HepG2 (cell line): Measurements from ENCODE around the gene TMEM63B. TPM values are rescaled to one million over a fixed set of nuclear protein-coding genes. Genes with fewer than 3 reads are reported as not detected.

ENCODE experiments used
- ATAC-seq: fragments of 200-7000 bp; cut with Tn5 transposase; 3 replicates; pipeline ENCODE4 v1.9.1; 2020; ENCODE audit warnings: mild to moderate bottlenecking, moderate library complexity
- BruUV-seq: library from RNA; stranded (reverse); fragments of 400-500 nt; replicated peaks from 2 replicates; lab custom pipeline; 2021; lab: Mats Ljungman, UMichigan
- CTCF ChIA-PET: fragments of 300-600 bp; formaldehyde crosslinking; extraction: SDS; loops from one replicate; lab custom pipeline; 2021; ENCODE audit warnings: low total read pairs, inconsistent platforms, low intra/inter-chr PET ratio; lab: Yijun Ruan, JAX
- POLR2A ChIA-PET: fragments of 350-600 bp; sonication (Branson Sonifier 250); formaldehyde crosslinking; loops from one replicate; lab custom pipeline; 2020; ENCODE audit warnings: antibody characterized with exemption, inconsistent platforms; lab: Yijun Ruan, JAX
- DNase-seq: peaks from one replicate; pipeline ENCODE4 v3.0.0-alpha.2; 2015; ENCODE audit warnings: low spot score
- FAIRE-seq: peaks from 3 replicates; lab custom pipeline; 2011; peaks lifted over from hg19 to GRCh38; lab: Jason Lieb, UNC
- H2AFZ ChIP-seq: one replicate; pipeline ENCODE4 v1.6.1; 2011; ENCODE audit warnings: low read length, inconsistent platforms
- H3K27ac ChIP-seq: fragments of 300-600 bp; 3 replicates; pipeline ENCODE4 v1.8.0; 2011; ENCODE audit warnings: mixed run types, mild to moderate bottlenecking, mixed read lengths, low read length, inconsistent platforms; ENCODE audit not compliant: insufficient read depth; ENCODE audit errors: extremely low read length
- H3K27me3 ChIP-seq, 2 experiments: fragments of 200-600 bp in 1 of 2; 2 replicates in 1 of 2; 3 replicates in 1 of 2; pipeline versions ENCODE4 v1.6.0 to v1.8.0; 2011; ENCODE audit warnings: low read length in 2 of 2, mild to moderate bottlenecking in 2 of 2, moderate library complexity in 2 of 2, inconsistent platforms in 1 of 2; ENCODE audit not compliant: insufficient read depth in 2 of 2, control insufficient read depth in 1 of 2
- H3K36me3 ChIP-seq, 2 experiments: fragments of 200-600 bp in 1 of 2; replicated peaks in 1 of 2; 2 replicates in 1 of 2; 3 replicates in 1 of 2; pipeline versions ENCODE4 v1.5.1 to v1.8.0; 2011; ENCODE audit warnings: low read length in 2 of 2, inconsistent platforms in 1 of 2; ENCODE audit not compliant: insufficient read depth in 2 of 2, control insufficient read depth in 1 of 2
- H3K4me1 ChIP-seq: 2 replicates; pipeline ENCODE4 v1.5.1; 2012; ENCODE audit warnings: low read length, inconsistent platforms; ENCODE audit not compliant: insufficient read depth
- H3K4me2 ChIP-seq: 2 replicates; pipeline ENCODE4 v1.6.0; 2011; ENCODE audit warnings: low read depth, low read length, inconsistent platforms
- H3K4me3 ChIP-seq, 3 experiments: fragments of 200-600 bp in 1 of 3; sonication (generic), shearing (Covaris generic) in 1 of 3; replicated peaks in 1 of 3; 2 replicates each; pipeline ENCODE4 v1.5.1; 2011 to 2016; ENCODE audit warnings: low read length in 3 of 3, inconsistent platforms in 2 of 3, low read depth in 2 of 3, mild to moderate bottlenecking in 2 of 3, control low read depth in 1 of 3, mixed read lengths in 1 of 3; ENCODE audit not compliant: insufficient read depth in 1 of 3
- H3K79me2 ChIP-seq: one replicate; pipeline ENCODE4 v1.6.1; 2011; ENCODE audit warnings: low read length, inconsistent platforms; ENCODE audit not compliant: insufficient read depth
- H3K9ac ChIP-seq: 2 replicates; pipeline ENCODE4 v1.6.0; 2011; ENCODE audit warnings: mild to moderate bottlenecking, low read depth, low read length, inconsistent platforms; ENCODE audit not compliant: insufficient read depth
- H3K9me3 ChIP-seq: 2 replicates; pipeline ENCODE4 v1.5.1; 2012; ENCODE audit warnings: mild to moderate bottlenecking, low read length
- H4K20me1 ChIP-seq: 2 replicates; pipeline ENCODE4 v1.6.0; 2011; ENCODE audit warnings: inconsistent platforms, mild to moderate bottlenecking, low read length, moderate library complexity; ENCODE audit not compliant: insufficient read depth
- ATF1 ChIP-seq: IDR thresholded peaks from 2 replicates; pipeline ENCODE4 v1.6.1; 2016; ENCODE audit warnings: mild to moderate bottlenecking, control low read depth
- BHLHE40 ChIP-seq: IDR thresholded peaks from 2 replicates; pipeline ENCODE4 v1.6.1; 2011; ENCODE audit warnings: low read length, improper control_type of control experiment
- CBX5 ChIP-seq: sonication (generic); formaldehyde crosslinking; IDR thresholded peaks from 2 replicates; pipeline ENCODE4 v1.4.0; 2020; ENCODE audit warnings: missing genetic modification reagents, borderline replicate concordance
- CEBPG ChIP-seq: IDR thresholded peaks from 2 replicates; pipeline ENCODE4 v1.6.1; 2016
- DRAP1 ChIP-seq: IDR thresholded peaks from 2 replicates; pipeline ENCODE4 v1.6.1; 2016; ENCODE audit warnings: missing genetic modification reagents, missing compliant biosample characterization
- GATAD2A ChIP-seq: IDR thresholded peaks from 2 replicates; pipeline ENCODE4 v1.6.1; 2016
- HNRNPLL ChIP-seq: fragments of 200-400 bp; formaldehyde crosslinking; IDR thresholded peaks from 2 replicates; pipeline ENCODE4 v1.6.1; 2017; ENCODE audit warnings: mild to moderate bottlenecking, low read depth, low read length; ENCODE audit not compliant: poor library complexity, severe bottlenecking
- IKZF4 ChIP-seq: sonication (generic); formaldehyde crosslinking; IDR thresholded peaks from 2 replicates; pipeline ENCODE4 v1.5.1; 2020; ENCODE audit warnings: borderline replicate concordance, mild to moderate bottlenecking, low read depth, missing genetic modification reagents; ENCODE audit errors: not compliant biosample characterization
- KAT7 ChIP-seq: IDR thresholded peaks from 2 replicates; pipeline ENCODE4 v1.6.1; 2018; ENCODE audit warnings: borderline replicate concordance, missing compliant biosample characterization
- MYC ChIP-seq: sonication (generic); formaldehyde crosslinking; IDR thresholded peaks from 2 replicates; pipeline ENCODE4 v1.9.0; 2021; ENCODE audit warnings: missing genetic modification reagents, borderline replicate concordance
- ZFYVE20 ChIP-seq: sonication (generic); formaldehyde crosslinking; IDR thresholded peaks from 2 replicates; pipeline ENCODE4 v1.8.0; 2023; ENCODE audit warnings: low read depth, mild to moderate bottlenecking, moderate library complexity, missing genetic modification reagents, borderline replicate concordance
- ZKSCAN1 ChIP-seq: fragments of 150-350 bp; IDR thresholded peaks from 2 replicates; pipeline ENCODE4 v1.6.1; 2014; ENCODE audit warnings: low read length
- ZNF256 ChIP-seq: sonication (generic); formaldehyde crosslinking; conservative IDR thresholded peaks from 2 replicates; pipeline ENCODE4 v1.4.0; 2020; ENCODE audit warnings: missing genetic modification reagents
- ZNF263 ChIP-seq: sonication (generic); formaldehyde crosslinking; IDR thresholded peaks from 2 replicates; pipeline ENCODE4 v1.4.0; 2020; ENCODE audit warnings: missing genetic modification reagents
- ZNF264 ChIP-seq: sonication (generic); formaldehyde crosslinking; IDR thresholded peaks from 2 replicates; pipeline ENCODE4 v1.4.0; 2020; ENCODE audit warnings: missing genetic modification reagents
- ZNF30 ChIP-seq: sonication (generic); formaldehyde crosslinking; IDR thresholded peaks from 2 replicates; pipeline ENCODE4 v1.5.0; 2020; ENCODE audit warnings: mild to moderate bottlenecking, missing genetic modification reagents
- ZNF382 ChIP-seq: sonication (generic); formaldehyde crosslinking; IDR thresholded peaks from 2 replicates; pipeline ENCODE4 v1.5.0; 2020; ENCODE audit warnings: missing genetic modification reagents, mild to moderate bottlenecking, borderline replicate concordance
- ZNF496 ChIP-seq: sonication (generic); formaldehyde crosslinking; IDR thresholded peaks from 2 replicates; pipeline ENCODE4 v1.8.1; 2023; ENCODE audit warnings: mild to moderate bottlenecking, moderate library complexity, missing genetic modification reagents; ENCODE audit not compliant: insufficient replicate concordance
- ZNF572 ChIP-seq: sonication (generic); formaldehyde crosslinking; IDR thresholded peaks from 2 replicates; pipeline ENCODE4 v1.5.1; 2020; ENCODE audit warnings: mild to moderate bottlenecking, missing genetic modification reagents
- WGBS: methylation state at CpG from one replicate; pipeline ENCODE4 v1.1.6; 2017; ENCODE audit warnings: low lambda C conversion rate; 5-methylcytosine and 5-hydroxymethylcytosine counted together
- in situ Hi-C: cut with HindIII; loops from 2 replicates; pipeline ENCODE4 v1.10.0; 2017; ENCODE audit warnings: low pct_unique_long_range_greater_than_20kb; ENCODE audit not compliant: extremely low pct_ligation_motif_present
- intact Hi-C: fragments of 100-400 bp; cut with micrococcal nuclease; formaldehyde crosslinking; loops from one replicate; pipeline ENCODE4 v1.10.0; 2022; ENCODE audit not compliant: unreplicated experiment
- polyA plus RNA-seq, 8 experiments: library from polyadenylated mRNA; depleted of rRNA in 3 of 8; stranded (reverse) in 7 of 8; unstranded in 1 of 8; fragments of >200 nt; fragmentation: Illumina TruSeq in 4 of 8; extraction: Trizol in 4 of 8; gene quantifications; 2 replicates each; pipeline versions ENCODE4 v1.2.1 to v1.2.3, GENCODE V29; 2011 to 2016; ENCODE audit warnings: low read depth in 4 of 8, missing spikeins in 1 of 8, mixed read lengths in 1 of 8; ENCODE audit not compliant: insufficient read depth in 1 of 8
- total RNA-seq, 5 experiments: library from RNA; depleted of rRNA; stranded (reverse); fragments of >200 nt; fragmentation: Illumina TruSeq; extraction: Trizol; gene quantifications; 2 replicates each; pipeline ENCODE4 v1.2.3, GENCODE V29; 2016; ENCODE audit warnings: low read depth in 1 of 5
- TF ChIP-seq, protein P1 (sequence below): IDR thresholded peaks from 2 replicates; pipeline ENCODE4 v1.6.1; 2016; ENCODE audit warnings: low read depth

The TMEM63B gene
- total and polyA plus RNA-seq, 2 of the 13 experiments (the other 11 are each of a cell fraction or from before 2014, with no cell fraction given), result 27.4 to 75.8 TPM

- intact Hi-C loops, result loop anchor here (2.0 to 10.0 kb wide), 5 partner anchors 15 to 237 kb away; no protein-coding TSS in a partner anchor
- peaks cover 83% of the 10 kb centered on the region for H3K4me1 ChIP-seq
- no peak overlapping the region for H3K27ac ChIP-seq
- no peak overlapping the region for H2AFZ ChIP-seq
- H3K4me3 ChIP-seq, result no peak overlapping the region
- FAIRE-seq (no peak), DNase-seq (no peak), ATAC-seq (no peak)
- 79% methylated on average over 2 of the region's 2 CpGs for WGBS
- in situ Hi-C loops, result no loop called here
- H3K36me3 ChIP-seq, result no peaks in the 10 kb centered on the region; a peak in 1 of 5 replicates
- no peak overlapping the region for H3K4me2 ChIP-seq
- TF ChIP-seq ZNF572 (CRISPR knock-in tag) (no peak), ZNF382 (no peak), ZNF256 (CRISPR knock-in tag) (no peak), ZFYVE20 (CRISPR knock-in tag) (no peak), KAT7 (CRISPR knock-in tag) (no peak), CEBPG (no peak), ZNF263 (CRISPR knock-in tag) (peak; percentile 57), ZNF496 (CRISPR knock-in tag) (no peak), CBX5 (CRISPR knock-in tag) (no peak), ZNF264 (CRISPR knock-in tag) (no peak), ZKSCAN1 (peak; percentile 79), IKZF4 (no peak), GATAD2A (CRISPR knock-in tag) (no peak), MYC (CRISPR knock-in tag) (no peak), BHLHE40 (no peak), ATF1 (CRISPR knock-in tag) (no peak), HNRNPLL (no peak), DRAP1 (no peak), ZNF30 (CRISPR knock-in tag) (no peak)
- TF ChIP-seq, protein P1, sequence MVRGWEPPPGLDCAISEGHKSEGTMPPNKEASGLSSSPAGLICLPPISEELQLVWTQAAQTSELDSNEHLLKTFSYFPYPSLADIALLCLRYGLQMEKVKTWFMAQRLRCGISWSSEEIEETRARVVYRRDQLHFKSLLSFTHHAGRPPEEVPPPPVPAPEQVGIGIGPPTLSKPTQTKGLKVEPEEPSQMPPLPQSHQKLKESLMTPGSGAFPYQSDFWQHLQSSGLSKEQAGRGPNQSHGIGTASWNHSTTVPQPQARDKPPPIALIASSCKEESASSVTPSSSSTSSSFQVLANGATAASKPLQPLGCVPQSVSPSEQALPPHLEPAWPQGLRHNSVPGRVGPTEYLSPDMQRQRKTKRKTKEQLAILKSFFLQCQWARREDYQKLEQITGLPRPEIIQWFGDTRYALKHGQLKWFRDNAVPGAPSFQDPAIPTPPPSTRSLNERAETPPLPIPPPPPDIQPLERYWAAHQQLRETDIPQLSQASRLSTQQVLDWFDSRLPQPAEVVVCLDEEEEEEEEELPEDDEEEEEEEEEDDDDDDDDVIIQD (CRISPR knock-in tag), result 0 out of 2 replicates have a peak, but pooled peaks have one; percentile 1
- H4K20me1 ChIP-seq, result no peaks in the 10 kb centered on the region
- ChIA-PET POLR2A (interaction anchor here (0.9 to 4.1 kb wide), 5 partner anchors 14 to 159 kb away, joined by 3 to 20 read pairs (median 5); partner anchors contain the start of genes HSP90AB1 and SLC29A1), CTCF (interaction anchor here (0.7 to 6.1 kb wide), 2 partner anchors 36 to 54 kb away, joined by 3 to 74 read pairs; no protein-coding TSS in a partner anchor)
- no TSS peak for BruUV-seq
- no peaks in the 10 kb centered on the region for H3K27me3 ChIP-seq
- H3K9ac ChIP-seq, result no peak overlapping the region
- H3K9me3 ChIP-seq, result no peaks in the 10 kb centered on the region
- H3K79me2 ChIP-seq, result no peaks in the 10 kb centered on the region
These were observed 29.5 kb upstream of the TMEM63B start for GRCh38 chr6:44097782-44098317.
